Aorta (tissue), 5 donors: ENCODE measurements around the gene OSER1. TPM values are rescaled to one million over a fixed set of nuclear protein-coding genes. Genes with fewer than 3 reads are reported as not detected.
A peak's percentile ranks its signal among the peaks of the same experiment; 100 is the strongest.
"Not testable (repeated sequence)": the region's sequence is repeated elsewhere in the genome, so short reads cannot be mapped to it uniquely, and the experiment has no call there.

ENCODE experiments used
- ATAC-seq: fragments of 200-7000 bp; cut with Tn5 transposase; one replicate; pipeline ENCODE4 v1.9.1; 2022; ENCODE audit warnings: moderate library complexity; ENCODE audit not compliant: low FRiP score
- DNase-seq, 2 donors: peaks; one replicate each; pipeline ENCODE4 v3.0.0-alpha.2; 2020
- H3K27ac ChIP-seq, 2 donors: one replicate each; pipeline ENCODE4 v1.5.1; 2013; ENCODE audit warnings: low read length in 2 of 2, mild to moderate bottlenecking in 2 of 2, moderate library complexity in 2 of 2, control low read depth in 1 of 2, inconsistent platforms in 1 of 2, low read depth in 1 of 2
- H3K27me3 ChIP-seq, 2 donors: one replicate each; pipeline ENCODE4 v1.6.1; 2013; ENCODE audit warnings: control low read depth in 1 of 2, low read length in 1 of 2, mild to moderate bottlenecking in 1 of 2, moderate library complexity in 1 of 2; ENCODE audit not compliant: insufficient read depth in 2 of 2, control insufficient read depth in 1 of 2
- H3K36me3 ChIP-seq, 2 donors: one replicate each; pipeline ENCODE4 v1.6.1; 2013; ENCODE audit warnings: control low read depth in 1 of 2, low read length in 1 of 2, mild to moderate bottlenecking in 1 of 2; ENCODE audit not compliant: insufficient read depth in 2 of 2, control insufficient read depth in 1 of 2
- H3K4me1 ChIP-seq, 2 donors: one replicate each; pipeline ENCODE4 v1.6.1; 2013; ENCODE audit warnings: low read length in 2 of 2, control low read depth in 1 of 2, mild to moderate bottlenecking in 1 of 2, moderate library complexity in 1 of 2; ENCODE audit not compliant: insufficient read depth in 2 of 2, control insufficient read depth in 1 of 2
- H3K4me3 ChIP-seq, 2 donors: one replicate each; pipeline ENCODE4 v1.5.1; 2013; ENCODE audit warnings: low read length in 2 of 2, control low read depth in 1 of 2, mild to moderate bottlenecking in 1 of 2
- H3K9me3 ChIP-seq: one replicate; pipeline ENCODE4 v1.6.1; 2013; ENCODE audit warnings: mild to moderate bottlenecking, low read length; ENCODE audit not compliant: control insufficient read depth
- WGBS, 2 donors: extraction: QIAGEN DNeasy Blood & Tissue Kit; methylation state at CpG; one replicate each; pipeline ENCODE4 v1.1.7; 2013; 5-methylcytosine and 5-hydroxymethylcytosine counted together
- intact Hi-C, 2 donors: fragments of 100-400 bp; cut with DNase I; formaldehyde crosslinking; loops; one replicate each; pipeline versions ENCODE4 v1.14.2 to v1.15.0; 2022
- polyA plus RNA-seq, 2 donors: library from polyadenylated mRNA; stranded (reverse); fragments of 200-250 nt; gene quantifications; one replicate each; pipeline ENCODE4 v1.2.3, GENCODE V29; 2013
- total RNA-seq, 2 donors: library from RNA; stranded (reverse); fragmentation: NEBNext Ultra II Directional; extraction: Animal tissue kit (Norgen Biotek cat#: 25700); gene quantifications; one replicate each; pipeline ENCODE4 v1.2.1, GENCODE V29; 2021
- donor health status: healthy with polysubstance abuse.
- donor health status: Bipolar disorder and iron deficiency.
- donor health status: DM: no; HTN: no; CAD: no.
- donor health status: DM: no; HTN: no; CAD: no.
- donor health status: DM: yes; HTN: yes; CAD: no.

Gene OSER1
- total and polyA plus RNA-seq, 4 donors: 26.7 to 54.1 (median 31.7) TPM

DNA sequence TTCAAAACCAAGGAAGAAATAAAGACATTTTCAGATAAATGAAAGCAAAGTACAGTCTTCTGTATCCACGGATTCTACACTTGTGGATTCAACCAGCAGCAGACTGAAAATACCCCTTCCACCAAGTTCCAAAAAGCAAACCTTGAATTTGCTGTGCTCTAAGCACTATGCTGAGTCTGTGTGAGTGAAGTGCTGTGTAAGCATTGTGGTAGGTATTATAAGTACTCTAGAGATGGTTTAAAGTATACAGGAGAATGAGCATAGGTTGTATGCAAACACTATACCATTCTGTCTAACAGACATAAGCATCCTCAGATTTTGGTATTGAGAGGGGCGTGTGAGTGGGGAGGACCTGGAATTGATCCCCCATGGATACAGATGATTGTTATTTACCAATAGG lies 9.6 kb downstream of the OSER1 start:
- DNase-seq (no peak), ATAC-seq (no peak)
- peak overlapping the region in 1 of 2 donors; percentile 76 for H3K27ac ChIP-seq
- H3K9me3 ChIP-seq: no peaks in the 10 kb centered on the region
- no peak overlapping the region for H3K4me3 ChIP-seq
- intact Hi-C loops: loop anchor here (10.0 kb wide), 2 partner anchors 446 to 606 kb away; partner anchors contain the start of gene IFT52 (in 1 of the 2)
- H3K36me3 ChIP-seq: peaks cover 7 to 8% of the 10 kb centered on the region in 2 donors
- no peaks in the 10 kb centered on the region for H3K4me1 ChIP-seq
- WGBS, 2 donors: 68 to 83% methylated on average over 2 of the region's 2 CpGs
- H3K27me3 ChIP-seq: no peaks in the 10 kb centered on the region

DNA sequence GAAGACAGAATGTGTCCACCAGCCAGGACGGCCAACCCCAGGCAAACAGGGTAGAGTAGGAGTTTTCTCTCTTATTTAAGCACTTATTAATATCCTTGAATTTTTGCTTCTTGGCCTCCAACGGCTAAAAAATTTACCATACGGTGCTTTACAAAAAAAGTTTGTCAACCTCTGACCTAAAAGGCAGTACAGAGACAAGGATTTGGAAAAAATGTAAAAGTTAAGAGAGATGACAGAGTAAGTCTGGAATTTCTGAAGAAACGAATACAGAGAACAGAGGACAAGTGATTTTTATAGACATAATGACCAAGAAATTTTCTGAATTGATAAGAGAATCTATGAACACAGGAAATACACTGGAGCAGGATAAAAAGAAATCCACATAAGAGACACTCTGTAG lies 10.2 kb downstream of the OSER1 start:
- no peak for DNase-seq
- Histone ChIP-seq H3K36me3 (peaks cover 5 to 8% of the 10 kb centered on the region in 2 donors), H3K4me1 (no peaks in the 10 kb centered on the region), H3K4me3 (no peak overlapping the region), H3K27me3 (no peaks in the 10 kb centered on the region), H3K27ac (no peak overlapping the region), H3K9me3 (no peaks in the 10 kb centered on the region)
- no peak for ATAC-seq
- intact Hi-C loops: loop anchor here (10.0 kb wide), 2 partner anchors 446 to 606 kb away; partner anchors contain the start of gene IFT52 (in 1 of the 2)
- WGBS, 2 donors: 34 to 43% methylated on average over 4 of the region's 4 CpGs

DNA sequence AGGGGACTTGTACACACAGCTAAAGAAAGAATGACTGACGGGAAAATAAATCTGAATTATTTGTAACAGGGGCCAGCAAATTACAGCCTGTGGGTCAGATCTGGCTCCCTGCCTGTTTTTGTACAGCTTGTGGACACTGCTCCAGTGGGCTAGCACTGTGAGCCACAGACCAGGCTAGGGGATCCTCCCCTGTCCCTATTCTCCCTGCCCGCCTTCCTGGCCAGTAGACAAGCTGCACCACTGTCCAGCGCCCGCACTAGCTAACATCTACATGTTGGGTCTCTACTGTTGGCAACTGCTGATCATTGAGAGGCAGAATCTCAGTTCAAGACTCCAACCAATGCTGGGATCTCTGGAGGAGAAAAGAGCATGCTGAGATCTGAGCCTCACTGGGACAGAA lies 10.7 kb downstream of the OSER1 start:
- intact Hi-C loops: loop anchor here (10.0 kb wide), 2 partner anchors 445 to 605 kb away; partner anchors contain the start of gene IFT52 (in 1 of the 2)
- no peaks in the 10 kb centered on the region for H3K4me1 ChIP-seq

DNA sequence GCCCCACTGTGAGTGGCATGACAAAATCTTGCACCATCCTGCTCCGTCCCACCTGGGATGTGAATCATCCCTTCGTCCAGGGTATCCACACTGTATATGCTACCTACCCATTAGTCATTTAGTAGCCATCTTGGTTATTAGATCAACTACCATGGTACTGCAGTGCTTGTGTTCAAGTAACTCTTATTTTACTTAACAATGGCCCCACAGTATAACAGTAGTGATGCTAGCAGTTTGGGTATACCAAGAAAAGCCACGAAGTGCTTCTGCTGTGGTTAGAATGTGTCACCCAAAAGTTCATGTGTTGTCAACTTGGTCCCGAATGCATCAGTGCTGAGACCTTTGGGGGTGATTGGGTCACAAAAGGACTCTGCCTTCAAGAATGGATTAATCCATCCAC lies 11.7 kb downstream of the OSER1 start:
- DNase-seq (no peak), ATAC-seq (no peak)
- Histone ChIP-seq H3K4me3 (no peak overlapping the region), H3K36me3 (peaks cover 5 to 8% of the 10 kb centered on the region in 2 donors), H3K9me3 (no peaks in the 10 kb centered on the region), H3K27ac (no peak overlapping the region), H3K4me1 (no peaks in the 10 kb centered on the region), H3K27me3 (no peaks in the 10 kb centered on the region)
- intact Hi-C loops: no loop called here
- WGBS, 2 donors: 90 to 93% methylated on average over 4 of the region's 4 CpGs

More for the DNA sequence above, 10.7 kb downstream of the OSER1 start:
- no peak for DNase-seq
- H3K27me3 ChIP-seq: no peaks in the 10 kb centered on the region
- no peak overlapping the region for H3K27ac ChIP-seq
- peaks cover 5 to 8% of the 10 kb centered on the region in 2 donors for H3K36me3 ChIP-seq
- no peak for ATAC-seq
- WGBS, 2 donors: 77 to 85% methylated on average over 4 of the region's 4 CpGs
- no peaks in the 10 kb centered on the region for H3K9me3 ChIP-seq
- no peak overlapping the region for H3K4me3 ChIP-seq

DNA sequence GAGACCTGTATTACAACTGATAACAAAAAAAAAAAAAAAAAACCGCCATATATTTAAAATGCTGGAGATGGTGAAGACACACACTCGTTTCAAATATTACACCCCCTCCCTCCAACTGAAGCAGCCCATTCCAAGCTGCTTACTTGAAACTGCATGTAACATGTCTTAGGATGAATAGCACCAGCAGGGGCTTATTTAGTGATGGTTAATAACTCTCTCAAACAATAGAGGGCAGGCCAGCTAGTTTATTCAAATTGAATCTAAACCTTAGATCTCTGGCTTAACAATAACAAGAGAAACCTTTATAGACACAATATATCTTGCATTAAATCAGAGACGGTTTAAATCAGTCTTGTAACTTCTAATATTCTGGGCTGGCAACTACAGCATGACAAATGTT lies 14.3 kb downstream of the OSER1 start:
- Histone ChIP-seq H3K36me3 (peaks cover 5 to 8% of the 10 kb centered on the region in 2 donors), H3K27me3 (no peaks in the 10 kb centered on the region), H3K27ac (no peak overlapping the region), H3K9me3 (no peaks in the 10 kb centered on the region), H3K4me1 (no peaks in the 10 kb centered on the region), H3K4me3 (no peak overlapping the region)
- ATAC-seq (no peak), DNase-seq (no peak)
- WGBS, 2 donors: 60 to 62% methylated on average over 3 of the region's 3 CpGs
- intact Hi-C loops: no loop called here

DNA sequence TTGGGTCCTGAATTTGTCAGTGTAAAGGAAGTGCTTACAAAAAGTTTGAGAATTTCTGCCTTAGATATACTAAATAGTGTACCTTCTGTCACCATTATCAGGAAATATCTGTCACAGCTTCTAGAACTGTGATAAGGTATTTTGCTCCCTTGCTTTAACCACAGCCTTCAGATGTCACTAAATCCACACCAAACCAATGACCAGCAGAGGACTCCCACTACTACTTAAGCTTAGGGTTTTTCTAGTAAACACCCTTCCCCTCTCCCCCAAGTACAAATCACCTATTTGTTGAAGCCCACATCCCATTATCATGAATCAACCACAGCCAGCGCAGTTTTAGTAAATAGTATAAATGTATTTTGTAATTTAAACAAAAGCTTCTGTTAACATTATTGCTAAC lies 15.0 kb downstream of the OSER1 start:
- Histone ChIP-seq H3K9me3 (no peaks in the 10 kb centered on the region), H3K4me1 (no peaks in the 10 kb centered on the region), H3K27ac (no peak overlapping the region), H3K36me3 (peaks cover 5 to 8% of the 10 kb centered on the region in 2 donors), H3K27me3 (no peaks in the 10 kb centered on the region), H3K4me3 (no peak overlapping the region)
- DNase-seq (no peak), ATAC-seq (no peak)
- intact Hi-C loops: no loop called here
- 93 to 95% methylated on average over 1 of the region's 1 CpG for WGBS, 2 donors

DNA sequence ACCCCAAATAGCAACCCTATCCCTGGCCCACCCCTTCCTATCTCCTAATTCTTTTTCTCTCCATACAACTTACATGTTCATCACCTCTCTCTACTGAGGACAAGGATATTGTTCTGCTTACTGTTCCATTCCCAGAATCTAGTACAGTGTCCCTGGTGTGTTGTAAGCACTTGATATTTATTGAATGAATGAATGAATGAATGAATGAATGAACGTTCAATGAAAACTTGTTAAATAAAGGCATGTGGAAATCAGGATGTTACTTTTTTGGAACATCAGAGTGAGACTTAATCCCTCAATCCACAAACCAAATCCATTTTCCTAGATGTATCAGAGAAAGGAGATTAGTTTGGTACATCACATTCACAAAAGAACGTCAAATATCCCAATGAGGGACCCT lies 16.8 kb downstream of the OSER1 start:
- intact Hi-C loops: no loop called here
- Histone ChIP-seq H3K9me3 (no peaks in the 10 kb centered on the region), H3K27me3 (no peaks in the 10 kb centered on the region), H3K4me3 (no peak overlapping the region), H3K27ac (no peak overlapping the region), H3K36me3 (peaks cover 3 to 8% of the 10 kb centered on the region in 2 donors), H3K4me1 (no peaks in the 10 kb centered on the region)
- DNase-seq (no peak), ATAC-seq (no peak)
- WGBS, 2 donors: 67 to 73% methylated on average over 2 of the region's 2 CpGs

DNA sequence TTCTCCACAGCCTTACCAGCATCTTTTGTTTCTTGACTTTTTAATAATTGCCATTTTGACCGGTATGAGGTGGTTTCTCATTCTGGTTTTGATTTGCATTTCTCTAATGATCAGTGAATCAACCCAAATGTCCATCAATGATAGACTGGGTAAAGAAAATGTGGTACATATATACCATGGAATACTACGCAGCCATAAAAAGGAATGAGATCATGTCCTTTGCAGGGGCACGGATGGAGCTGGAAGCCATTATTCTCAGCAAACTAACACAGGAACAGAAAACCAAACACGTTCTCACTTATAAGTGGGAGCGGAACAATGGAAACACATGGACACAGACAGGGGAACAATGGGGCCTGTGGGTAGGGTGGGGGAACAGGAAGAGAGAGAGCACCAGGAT lies 18.9 kb downstream of the OSER1 start:
- H3K27me3 ChIP-seq, intact Hi-C loops, ATAC-seq, H3K4me3 ChIP-seq, H3K4me1 ChIP-seq, DNase-seq, H3K36me3 ChIP-seq, H3K9me3 ChIP-seq, H3K27ac ChIP-seq: not testable (repeated sequence)
- WGBS, 2 donors: 88 to 92% methylated on average over 5 of the region's 5 CpGs

DNA sequence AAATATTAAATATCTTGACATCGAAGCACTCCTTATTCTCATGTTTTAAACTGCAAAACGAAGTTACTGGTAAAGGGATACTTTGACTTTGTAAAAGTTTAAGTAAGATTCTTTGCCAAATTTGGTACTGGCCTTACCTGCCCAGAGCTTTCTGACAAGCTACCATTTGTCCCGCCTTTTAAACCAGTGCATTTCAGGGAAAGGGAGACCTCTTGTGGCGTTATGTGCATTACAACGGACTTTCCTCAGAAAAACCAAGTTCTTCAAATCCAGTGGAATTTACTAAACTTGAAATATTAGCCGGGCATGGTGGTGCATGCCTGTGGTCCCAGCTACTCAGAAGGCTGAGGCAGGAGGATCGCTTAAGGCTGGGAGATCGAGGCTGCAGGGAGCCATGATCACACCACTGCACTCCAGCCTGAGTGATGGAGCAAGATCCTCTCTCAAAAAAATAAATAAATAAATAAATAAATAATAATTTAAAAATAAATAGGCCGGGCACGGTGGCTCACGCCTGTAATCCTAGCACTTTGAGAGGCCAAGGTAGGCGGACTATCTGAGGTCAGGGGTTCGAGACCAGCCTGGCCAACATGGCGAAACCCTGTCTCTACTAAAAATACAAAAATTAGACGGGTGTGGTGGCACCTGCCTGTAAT lies 20.2 kb downstream of the OSER1 start:
- ATAC-seq, H3K27me3 ChIP-seq, H3K4me3 ChIP-seq, H3K9me3 ChIP-seq, H3K36me3 ChIP-seq, H3K27ac ChIP-seq, H3K4me1 ChIP-seq, DNase-seq: not testable (repeated sequence)
- WGBS, 2 donors: 19 to 22% methylated on average over 15 of the region's 15 CpGs
- intact Hi-C loops: loop anchor here (1.0 kb wide), 1 partner anchor 74 kb away; no protein-coding TSS in a partner anchor
